HepG2 (cell line): ENCODE measurements around the gene HLCS. TPM values are rescaled to one million over a fixed set of nuclear protein-coding genes. Genes with fewer than 3 reads are reported as not detected.
A peak's percentile ranks its signal among the peaks of the same experiment; 100 is the strongest.

Source experiments
- GPN1 ChIP-seq: sonication (generic); formaldehyde crosslinking; IDR thresholded peaks from 2 replicates; pipeline ENCODE4 v1.5.1; 2020; ENCODE audit warnings: missing genetic modification reagents, borderline replicate concordance
- HNRNPK ChIP-seq: fragments of 200-400 bp; formaldehyde crosslinking; IDR thresholded peaks from 2 replicates; pipeline ENCODE4 v1.6.1; 2018; ENCODE audit warnings: low read length, low read depth, moderate library complexity, mild to moderate bottlenecking; ENCODE audit not compliant: poor library complexity, severe bottlenecking
- MAFF ChIP-seq: IDR thresholded peaks from 2 replicates; pipeline ENCODE4 v1.6.1; 2011; ENCODE audit warnings: low read depth, low read length, improper control_type of control experiment
- MAFG ChIP-seq: sonication (generic); formaldehyde crosslinking; IDR thresholded peaks from 2 replicates; pipeline ENCODE4 v1.5.1; 2020; ENCODE audit warnings: mild to moderate bottlenecking, missing genetic modification reagents
- PAX8 ChIP-seq: sonication (generic); formaldehyde crosslinking; IDR thresholded peaks from 2 replicates; pipeline ENCODE4 v1.8.0; 2022; ENCODE audit warnings: mild to moderate bottlenecking, missing genetic modification reagents, borderline replicate concordance
- POGZ ChIP-seq: sonication (generic); formaldehyde crosslinking; IDR thresholded peaks from 2 replicates; pipeline ENCODE4 v1.4.0; 2020; ENCODE audit warnings: mild to moderate bottlenecking, missing genetic modification reagents
- SALL2 ChIP-seq: sonication (generic); formaldehyde crosslinking; IDR thresholded peaks from 2 replicates; pipeline ENCODE4 v1.8.1; 2023; ENCODE audit warnings: mild to moderate bottlenecking, missing genetic modification reagents, inconsistent platforms
- ZNF629 ChIP-seq: sonication (generic); formaldehyde crosslinking; conservative IDR thresholded peaks from 2 replicates; pipeline ENCODE4 v1.5.0; 2020; ENCODE audit warnings: missing genetic modification reagents
- ZNF709 ChIP-seq: sonication (generic); formaldehyde crosslinking; IDR thresholded peaks from 2 replicates; pipeline ENCODE4 v1.5.0; 2020; ENCODE audit warnings: mild to moderate bottlenecking, missing genetic modification reagents
- ZNF737 ChIP-seq: sonication (generic); formaldehyde crosslinking; IDR thresholded peaks from 2 replicates; pipeline ENCODE4 v1.5.0; 2020; ENCODE audit warnings: missing genetic modification reagents, mild to moderate bottlenecking, borderline replicate concordance
- polyA plus RNA-seq, 8 experiments: library from polyadenylated mRNA; depleted of rRNA in 3 of 8; stranded (reverse) in 7 of 8; unstranded in 1 of 8; fragments of >200 nt; fragmentation: Illumina TruSeq in 4 of 8; extraction: Trizol in 4 of 8; gene quantifications; 2 replicates each; pipeline versions ENCODE4 v1.2.1 to v1.2.3, GENCODE V29; 2011 to 2016; ENCODE audit warnings: low read depth in 4 of 8, missing spikeins in 1 of 8, mixed read lengths in 1 of 8; ENCODE audit not compliant: insufficient read depth in 1 of 8
- total RNA-seq, 5 experiments: library from RNA; depleted of rRNA; stranded (reverse); fragments of >200 nt; fragmentation: Illumina TruSeq; extraction: Trizol; gene quantifications; 2 replicates each; pipeline ENCODE4 v1.2.3, GENCODE V29; 2016; ENCODE audit warnings: low read depth in 1 of 5
- TF ChIP-seq, protein P1 (sequence below): IDR thresholded peaks from 2 replicates; pipeline ENCODE4 v1.6.1; 2012; ENCODE audit warnings: low read length, improper control_type of control experiment
- TF ChIP-seq, protein P2 (sequence below): sonication (generic); formaldehyde crosslinking; IDR thresholded peaks from 2 replicates; pipeline ENCODE4 v1.5.0; 2020; ENCODE audit warnings: mild to moderate bottlenecking, missing genetic modification reagents, borderline replicate concordance
- TF ChIP-seq, protein P3 (sequence below): sonication (generic); formaldehyde crosslinking; conservative IDR thresholded peaks from 2 replicates; pipeline ENCODE4 v1.4.0; 2020; ENCODE audit warnings: missing genetic modification reagents
- TF ChIP-seq, protein P4 (sequence below): sonication (generic); formaldehyde crosslinking; IDR thresholded peaks from 2 replicates; pipeline ENCODE4 v1.8.0; 2023; ENCODE audit warnings: mild to moderate bottlenecking, missing genetic modification reagents
- TF ChIP-seq, protein P5 (sequence below): sonication (generic); formaldehyde crosslinking; IDR thresholded peaks from 2 replicates; pipeline ENCODE4 v1.5.1; 2020; ENCODE audit warnings: missing genetic modification reagents, mild to moderate bottlenecking, borderline replicate concordance

HLCS gene
- total and polyA plus RNA-seq, 2 of the 13 experiments (the other 11 are each of a cell fraction or from before 2014, with no cell fraction given): 7.9 to 12.3 TPM

DNA sequence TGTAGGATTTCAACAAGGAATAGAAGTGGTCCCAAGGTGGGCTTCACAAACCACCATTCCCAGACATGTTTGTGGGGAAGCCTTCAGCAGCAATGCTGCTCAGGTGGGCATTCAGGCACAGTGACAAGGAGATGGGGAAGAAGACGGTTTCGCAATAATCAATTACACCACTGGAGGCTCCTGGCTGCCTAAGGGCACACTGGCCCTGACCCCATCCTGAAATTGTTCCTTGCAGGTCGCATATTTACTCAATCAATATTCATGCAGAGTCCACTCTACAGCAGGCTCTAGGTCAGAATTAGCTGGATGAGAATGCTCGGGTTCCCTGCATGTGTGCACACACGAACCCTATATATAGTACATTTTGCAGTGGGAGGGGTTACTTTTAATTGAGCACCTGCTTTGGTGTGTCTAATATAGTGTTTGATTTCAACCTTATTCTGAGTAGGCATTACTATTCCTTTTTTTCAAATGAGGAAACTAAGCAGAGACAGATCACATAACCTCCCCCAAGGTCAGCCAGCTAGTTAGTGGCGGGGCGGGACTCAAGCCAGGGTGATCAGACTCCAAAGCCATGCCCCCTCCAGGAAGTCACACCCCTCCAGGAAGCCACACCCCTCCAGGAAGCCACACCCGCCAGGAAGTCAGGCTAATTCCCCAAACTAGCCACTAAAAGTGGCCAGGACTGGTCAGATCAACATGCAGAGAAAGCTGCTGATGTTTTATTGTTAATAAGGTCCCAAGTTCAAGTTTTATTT is 106.5 kb downstream of the HLCS start (continued):
- TF ChIP-seq, protein P1, sequence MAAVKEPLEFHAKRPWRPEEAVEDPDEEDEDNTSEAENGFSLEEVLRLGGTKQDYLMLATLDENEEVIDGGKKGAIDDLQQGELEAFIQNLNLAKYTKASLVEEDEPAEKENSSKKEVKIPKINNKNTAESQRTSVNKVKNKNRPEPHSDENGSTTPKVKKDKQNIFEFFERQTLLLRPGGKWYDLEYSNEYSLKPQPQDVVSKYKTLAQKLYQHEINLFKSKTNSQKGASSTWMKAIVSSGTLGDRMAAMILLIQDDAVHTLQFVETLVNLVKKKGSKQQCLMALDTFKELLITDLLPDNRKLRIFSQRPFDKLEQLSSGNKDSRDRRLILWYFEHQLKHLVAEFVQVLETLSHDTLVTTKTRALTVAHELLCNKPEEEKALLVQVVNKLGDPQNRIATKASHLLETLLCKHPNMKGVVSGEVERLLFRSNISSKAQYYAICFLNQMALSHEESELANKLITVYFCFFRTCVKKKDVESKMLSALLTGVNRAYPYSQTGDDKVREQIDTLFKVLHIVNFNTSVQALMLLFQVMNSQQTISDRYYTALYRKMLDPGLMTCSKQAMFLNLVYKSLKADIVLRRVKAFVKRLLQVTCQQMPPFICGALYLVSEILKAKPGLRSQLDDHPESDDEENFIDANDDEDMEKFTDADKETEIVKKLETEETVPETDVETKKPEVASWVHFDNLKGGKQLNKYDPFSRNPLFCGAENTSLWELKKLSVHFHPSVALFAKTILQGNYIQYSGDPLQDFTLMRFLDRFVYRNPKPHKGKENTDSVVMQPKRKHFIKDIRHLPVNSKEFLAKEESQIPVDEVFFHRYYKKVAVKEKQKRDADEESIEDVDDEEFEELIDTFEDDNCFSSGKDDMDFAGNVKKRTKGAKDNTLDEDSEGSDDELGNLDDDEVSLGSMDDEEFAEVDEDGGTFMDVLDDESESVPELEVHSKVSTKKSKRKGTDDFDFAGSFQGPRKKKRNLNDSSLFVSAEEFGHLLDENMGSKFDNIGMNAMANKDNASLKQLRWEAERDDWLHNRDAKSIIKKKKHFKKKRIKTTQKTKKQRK: no peak
- TF ChIP-seq ZNF709 (no peak), MAFG (no peak), GPN1 (CRISPR knock-in tag) (no peak), POGZ (CRISPR knock-in tag) (peak; percentile 57; the same call in 1 of the 2 replicates), PAX8 (no peak), HNRNPK (no peak), MAFF (no peak), ZNF737 (CRISPR knock-in tag) (peak; percentile 60; the same call in 1 of the 2 replicates), SALL2 (CRISPR knock-in tag) (no peak), ZNF629 (CRISPR knock-in tag) (no peak)
- TF ChIP-seq, protein P2, sequence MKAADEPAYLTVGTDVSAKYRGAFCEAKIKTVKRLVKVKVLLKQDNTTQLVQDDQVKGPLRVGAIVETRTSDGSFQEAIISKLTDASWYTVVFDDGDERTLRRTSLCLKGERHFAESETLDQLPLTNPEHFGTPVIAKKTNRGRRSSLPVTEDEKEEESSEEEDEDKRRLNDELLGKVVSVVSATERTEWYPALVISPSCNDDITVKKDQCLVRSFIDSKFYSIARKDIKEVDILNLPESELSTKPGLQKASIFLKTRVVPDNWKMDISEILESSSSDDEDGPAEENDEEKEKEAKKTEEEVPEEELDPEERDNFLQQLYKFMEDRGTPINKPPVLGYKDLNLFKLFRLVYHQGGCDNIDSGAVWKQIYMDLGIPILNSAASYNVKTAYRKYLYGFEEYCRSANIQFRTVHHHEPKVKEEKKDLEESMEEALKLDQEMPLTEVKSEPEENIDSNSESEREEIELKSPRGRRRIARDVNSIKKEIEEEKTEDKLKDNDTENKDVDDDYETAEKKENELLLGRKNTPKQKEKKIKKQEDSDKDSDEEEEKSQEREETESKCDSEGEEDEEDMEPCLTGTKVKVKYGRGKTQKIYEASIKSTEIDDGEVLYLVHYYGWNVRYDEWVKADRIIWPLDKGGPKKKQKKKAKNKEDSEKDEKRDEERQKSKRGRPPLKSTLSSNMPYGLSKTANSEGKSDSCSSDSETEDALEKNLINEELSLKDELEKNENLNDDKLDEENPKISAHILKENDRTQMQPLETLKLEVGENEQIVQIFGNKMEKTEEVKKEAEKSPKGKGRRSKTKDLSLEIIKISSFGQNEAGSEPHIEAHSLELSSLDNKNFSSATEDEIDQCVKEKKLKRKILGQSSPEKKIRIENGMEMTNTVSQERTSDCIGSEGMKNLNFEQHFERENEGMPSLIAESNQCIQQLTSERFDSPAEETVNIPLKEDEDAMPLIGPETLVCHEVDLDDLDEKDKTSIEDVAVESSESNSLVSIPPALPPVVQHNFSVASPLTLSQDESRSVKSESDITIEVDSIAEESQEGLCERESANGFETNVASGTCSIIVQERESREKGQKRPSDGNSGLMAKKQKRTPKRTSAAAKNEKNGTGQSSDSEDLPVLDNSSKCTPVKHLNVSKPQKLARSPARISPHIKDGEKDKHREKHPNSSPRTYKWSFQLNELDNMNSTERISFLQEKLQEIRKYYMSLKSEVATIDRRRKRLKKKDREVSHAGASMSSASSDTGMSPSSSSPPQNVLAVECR (CRISPR knock-in tag): peak; percentile 44; the same call in 1 of the 2 replicates
- TF ChIP-seq, protein P3, sequence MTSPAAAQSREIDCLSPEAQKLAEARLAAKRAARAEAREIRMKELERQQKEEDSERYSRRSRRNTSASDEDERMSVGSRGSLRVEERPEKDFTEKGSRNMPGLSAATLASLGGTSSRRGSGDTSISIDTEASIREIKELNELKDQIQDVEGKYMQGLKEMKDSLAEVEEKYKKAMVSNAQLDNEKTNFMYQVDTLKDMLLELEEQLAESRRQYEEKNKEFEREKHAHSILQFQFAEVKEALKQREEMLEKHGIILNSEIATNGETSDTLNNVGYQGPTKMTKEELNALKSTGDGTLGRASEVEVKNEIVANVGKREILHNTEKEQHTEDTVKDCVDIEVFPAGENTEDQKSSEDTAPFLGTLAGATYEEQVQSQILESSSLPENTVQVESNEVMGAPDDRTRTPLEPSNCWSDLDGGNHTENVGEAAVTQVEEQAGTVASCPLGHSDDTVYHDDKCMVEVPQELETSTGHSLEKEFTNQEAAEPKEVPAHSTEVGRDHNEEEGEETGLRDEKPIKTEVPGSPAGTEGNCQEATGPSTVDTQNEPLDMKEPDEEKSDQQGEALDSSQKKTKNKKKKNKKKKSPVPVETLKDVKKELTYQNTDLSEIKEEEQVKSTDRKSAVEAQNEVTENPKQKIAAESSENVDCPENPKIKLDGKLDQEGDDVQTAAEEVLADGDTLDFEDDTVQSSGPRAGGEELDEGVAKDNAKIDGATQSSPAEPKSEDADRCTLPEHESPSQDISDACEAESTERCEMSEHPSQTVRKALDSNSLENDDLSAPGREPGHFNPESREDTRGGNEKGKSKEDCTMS (CRISPR knock-in tag): no peak
- TF ChIP-seq, protein P4, sequence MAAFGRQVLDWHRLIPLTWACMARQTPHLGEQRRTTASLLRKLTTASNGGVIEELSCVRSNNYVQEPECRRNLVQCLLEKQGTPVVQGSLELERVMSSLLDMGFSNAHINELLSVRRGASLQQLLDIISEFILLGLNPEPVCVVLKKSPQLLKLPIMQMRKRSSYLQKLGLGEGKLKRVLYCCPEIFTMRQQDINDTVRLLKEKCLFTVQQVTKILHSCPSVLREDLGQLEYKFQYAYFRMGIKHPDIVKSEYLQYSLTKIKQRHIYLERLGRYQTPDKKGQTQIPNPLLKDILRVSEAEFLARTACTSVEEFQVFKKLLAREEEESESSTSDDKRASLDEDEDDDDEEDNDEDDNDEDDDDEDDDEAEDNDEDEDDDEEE: no peak
- TF ChIP-seq, protein P5, sequence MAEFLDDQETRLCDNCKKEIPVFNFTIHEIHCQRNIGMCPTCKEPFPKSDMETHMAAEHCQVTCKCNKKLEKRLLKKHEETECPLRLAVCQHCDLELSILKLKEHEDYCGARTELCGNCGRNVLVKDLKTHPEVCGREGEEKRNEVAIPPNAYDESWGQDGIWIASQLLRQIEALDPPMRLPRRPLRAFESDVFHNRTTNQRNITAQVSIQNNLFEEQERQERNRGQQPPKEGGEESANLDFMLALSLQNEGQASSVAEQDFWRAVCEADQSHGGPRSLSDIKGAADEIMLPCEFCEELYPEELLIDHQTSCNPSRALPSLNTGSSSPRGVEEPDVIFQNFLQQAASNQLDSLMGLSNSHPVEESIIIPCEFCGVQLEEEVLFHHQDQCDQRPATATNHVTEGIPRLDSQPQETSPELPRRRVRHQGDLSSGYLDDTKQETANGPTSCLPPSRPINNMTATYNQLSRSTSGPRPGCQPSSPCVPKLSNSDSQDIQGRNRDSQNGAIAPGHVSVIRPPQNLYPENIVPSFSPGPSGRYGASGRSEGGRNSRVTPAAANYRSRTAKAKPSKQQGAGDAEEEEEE (CRISPR knock-in tag): 0 out of 2 replicates have a peak, but pooled peaks have one; percentile 29
